ENCODE measurements around the gene GUCY2C. TPM values are rescaled to one million over a fixed set of nuclear protein-coding genes. Genes with fewer than 3 reads are reported as not detected.

Gene GUCY2C
- total RNA-seq, 4 donors from 2014 or later = not detected

GRCh38 chr12:14664434-14665023 is 31.9 kb downstream of the GUCY2C start:
- ATAC-seq (ENCODE audit: low FRiP score) = no peak
- DNase-seq (ENCODE audit: low spot score) = no peak
- TF ChIP-seq, protein P1, sequence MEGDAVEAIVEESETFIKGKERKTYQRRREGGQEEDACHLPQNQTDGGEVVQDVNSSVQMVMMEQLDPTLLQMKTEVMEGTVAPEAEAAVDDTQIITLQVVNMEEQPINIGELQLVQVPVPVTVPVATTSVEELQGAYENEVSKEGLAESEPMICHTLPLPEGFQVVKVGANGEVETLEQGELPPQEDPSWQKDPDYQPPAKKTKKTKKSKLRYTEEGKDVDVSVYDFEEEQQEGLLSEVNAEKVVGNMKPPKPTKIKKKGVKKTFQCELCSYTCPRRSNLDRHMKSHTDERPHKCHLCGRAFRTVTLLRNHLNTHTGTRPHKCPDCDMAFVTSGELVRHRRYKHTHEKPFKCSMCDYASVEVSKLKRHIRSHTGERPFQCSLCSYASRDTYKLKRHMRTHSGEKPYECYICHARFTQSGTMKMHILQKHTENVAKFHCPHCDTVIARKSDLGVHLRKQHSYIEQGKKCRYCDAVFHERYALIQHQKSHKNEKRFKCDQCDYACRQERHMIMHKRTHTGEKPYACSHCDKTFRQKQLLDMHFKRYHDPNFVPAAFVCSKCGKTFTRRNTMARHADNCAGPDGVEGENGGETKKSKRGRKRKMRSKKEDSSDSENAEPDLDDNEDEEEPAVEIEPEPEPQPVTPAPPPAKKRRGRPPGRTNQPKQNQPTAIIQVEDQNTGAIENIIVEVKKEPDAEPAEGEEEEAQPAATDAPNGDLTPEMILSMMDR (IDR thresholded peaks at IDR 0.05) = no peak

- ATAC-seq (ENCODE audit: low FRiP score) = no peak
- TF ChIP-seq, protein P1 (IDR thresholded peaks at IDR 0.05) = no peak
Observed at GRCh38 chr12:14663002-14663401, 33.4 kb downstream of the GUCY2C start.

DNA sequence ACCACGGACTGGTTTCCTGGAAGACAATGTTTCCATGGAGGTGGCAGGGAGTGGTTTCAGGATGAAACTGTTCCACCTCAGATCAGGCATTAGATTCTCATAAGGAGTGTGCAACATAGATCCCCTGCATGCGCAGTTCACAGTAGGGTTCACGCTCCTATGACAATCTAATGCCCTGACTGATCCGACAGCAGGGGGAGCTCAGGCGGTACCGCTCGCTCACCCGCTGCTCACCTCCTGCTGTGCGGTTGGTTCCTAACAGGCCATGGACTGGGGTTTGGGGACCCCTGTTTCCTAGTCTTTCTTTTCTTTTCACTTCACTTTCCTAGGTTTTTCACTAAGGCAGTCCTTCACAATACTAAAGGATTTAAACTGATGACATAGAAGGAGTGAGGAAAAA is 39.6 kb downstream of the GUCY2C start:
- ATAC-seq (ENCODE audit: low FRiP score) = no peak
- TF ChIP-seq, protein P1 (IDR thresholded peaks at IDR 0.05) = no peak
- DNase-seq (ENCODE audit: low spot score) = no peak

More at GRCh38 chr12:14663002-14663401, 33.4 kb downstream of the GUCY2C start:
- DNase-seq (ENCODE audit: low spot score) = no peak

- ATAC-seq (ENCODE audit: low FRiP score) (no peak), DNase-seq (ENCODE audit: low spot score) (no peak)
- TF ChIP-seq, protein P1 (IDR thresholded peaks at IDR 0.05) = no peak
Observed at GRCh38 chr12:14655284-14655683, 41.1 kb downstream of the GUCY2C start.

GRCh38 chr12:14654842-14655241 is 41.6 kb downstream of the GUCY2C start:
- DNase-seq (ENCODE audit: low spot score) = no peak
- TF ChIP-seq, protein P1 (IDR thresholded peaks at IDR 0.05) = no peak
- no peak for ATAC-seq (ENCODE audit: low FRiP score)

DNA sequence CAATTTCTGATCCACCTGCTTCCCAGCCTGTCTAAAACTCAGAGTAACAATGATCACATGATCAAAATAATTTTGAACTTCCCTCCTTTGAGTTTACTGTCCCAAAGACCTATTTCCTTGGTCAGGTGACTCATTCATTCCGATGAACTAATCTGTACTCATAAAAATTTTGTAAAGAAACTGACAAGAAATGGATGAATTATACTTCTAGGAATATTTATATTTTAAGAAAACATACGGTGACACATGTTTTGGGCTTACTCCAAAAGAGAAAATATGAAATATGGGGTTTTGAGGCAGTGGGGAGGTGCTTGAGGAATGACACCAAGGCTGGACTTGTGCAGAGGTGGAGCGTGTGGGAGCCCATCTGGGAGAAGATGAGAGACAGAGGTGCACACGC is 42.0 kb downstream of the GUCY2C start:
- DNase-seq (ENCODE audit: low spot score) = no peak
- peak; percentile 43 for ATAC-seq (ENCODE audit: low FRiP score)
- TF ChIP-seq, protein P1 (IDR thresholded peaks at IDR 0.05) = no peak

DNA sequence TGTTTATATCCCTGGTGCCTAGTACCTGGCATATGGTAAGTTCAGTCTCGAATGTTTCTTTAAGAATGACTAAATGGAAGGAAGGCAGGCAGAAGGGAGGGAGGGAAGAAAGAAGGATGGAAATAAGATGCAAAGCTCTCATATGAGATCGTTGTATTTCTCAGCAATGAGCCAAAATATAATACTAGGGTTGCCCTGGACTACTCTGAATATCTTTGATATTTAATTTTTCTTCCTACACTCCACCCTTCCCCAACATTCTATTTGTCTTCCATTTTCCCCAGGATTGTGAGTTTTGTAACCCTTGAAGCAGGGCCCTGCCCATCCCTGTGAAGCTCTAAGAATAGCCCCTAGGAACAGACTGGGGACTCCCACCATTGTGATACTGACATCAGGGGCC is 43.9 kb downstream of the GUCY2C start:
- TF ChIP-seq, protein P1 (IDR thresholded peaks at IDR 0.05) = no peak
- no peak for ATAC-seq (ENCODE audit: low FRiP score)
- no peak for DNase-seq (ENCODE audit: low spot score)
